Activated CD4-positive, CD25-positive, alpha-beta regulatory T cell treated with anti-CD3 and anti-CD28 coated beads, Interleukin-2, amount 50 U/mL, for 72 hours (primary cell): ENCODE data around the gene TBC1D14.

Source experiments
- DNase-seq: peaks from one replicate; pipeline ENCODE4 v3.0.0; 2021

Gene TBC1D14

GRCh38 chr4:7049295-7049694 is 139.7 kb downstream of the TBC1D14 start:
- DNase-seq, result no peak

- DNase-seq, result no peak
These were observed 140.1 kb downstream of the TBC1D14 start for GRCh38 chr4:7049739-7050138.

GRCh38 chr4:7050481-7051143 is 141.0 kb downstream of the TBC1D14 start:
- DNase-seq, result no peak

- DNase-seq, result no peak
These were observed 141.5 kb downstream of the TBC1D14 start for GRCh38 chr4:7051144-7051495.

- DNase-seq, result no peak
These were observed 142.3 kb downstream of the TBC1D14 start for GRCh38 chr4:7051905-7052304.

- DNase-seq, result no peak
These were observed 142.7 kb downstream of the TBC1D14 start for GRCh38 chr4:7052313-7052712.

GRCh38 chr4:7052923-7053715 is 143.5 kb downstream of the TBC1D14 start:
- no peak for DNase-seq

GRCh38 chr4:7054106-7054880 is 144.7 kb downstream of the TBC1D14 start:
- DNase-seq, result no peak

GRCh38 chr4:7055111-7055989 is 145.7 kb downstream of the TBC1D14 start:
- no peak for DNase-seq

GRCh38 chr4:7055990-7056325 is 146.3 kb downstream of the TBC1D14 start:
- no peak for DNase-seq

- no peak for DNase-seq
These were observed 149.2 kb downstream of the TBC1D14 start for GRCh38 chr4:7058792-7059191.

- DNase-seq, result no peak
These were observed 150.0 kb downstream of the TBC1D14 start for GRCh38 chr4:7059662-7060061.

GRCh38 chr4:7060346-7061150 is 150.9 kb downstream of the TBC1D14 start:
- no peak for DNase-seq

GRCh38 chr4:7061815-7062214 is 152.2 kb downstream of the TBC1D14 start:
- no peak for DNase-seq

- no peak for DNase-seq
These were observed 153.2 kb downstream of the TBC1D14 start for GRCh38 chr4:7062816-7063215.

GRCh38 chr4:7063362-7063761 is 153.7 kb downstream of the TBC1D14 start:
- DNase-seq, result no peak

- no peak for DNase-seq
These were observed 156.4 kb downstream of the TBC1D14 start for GRCh38 chr4:7066006-7066405.

- no peak for DNase-seq
These were observed 156.9 kb downstream of the TBC1D14 start for GRCh38 chr4:7066493-7066892.

GRCh38 chr4:7067126-7067451 is 157.5 kb downstream of the TBC1D14 start:
- DNase-seq, result no peak

- DNase-seq, result peak; percentile 100
These were observed 158.0 kb downstream of the TBC1D14 start, which contains the start of gene GRPEL1 for GRCh38 chr4:7067452-7068278. Gene GRPEL1, minus strand, starts transcription at chr4:7068064. Its CDS starts 32 bp downstream, at chr4:7068032.

GRCh38 chr4:7068279-7068842 is 158.7 kb downstream of the TBC1D14 start:
- DNase-seq, result no peak
